K562 (cell line): ENCODE results near the gene KLHDC7B. TPM values are rescaled to one million over a fixed set of nuclear protein-coding genes. Genes with fewer than 3 reads are reported as not detected.
"Not testable (repeated sequence)": the region's sequence is repeated elsewhere in the genome, so short reads cannot be mapped to it uniquely, and the experiment has no call there.

Experiments used
- KLF1 ChIP-seq: fragments of 450-650 bp; IDR thresholded peaks from 2 replicates; pipeline ENCODE4 v1.6.1; 2016; ENCODE audit warnings: missing genetic modification characterization, missing compliant biosample characterization
- MGA ChIP-seq: fragments of 450-650 bp; IDR thresholded peaks from 2 replicates; pipeline ENCODE4 v1.6.1; 2016; ENCODE audit warnings: mild to moderate bottlenecking, moderate library complexity
- NR4A1 ChIP-seq, 2 experiments: fragments of 250-450 bp in 1 of 2; fragments of 450-650 bp in 1 of 2; sonication (Bioruptor Pico) in 1 of 2; IDR thresholded peaks; 2 replicates each; pipeline versions ENCODE4 v1.4.0 to v1.6.1; 2016 to 2020; ENCODE audit warnings: mild to moderate bottlenecking in 2 of 2, missing compliant biosample characterization in 1 of 2, missing genetic modification characterization in 1 of 2, moderate library complexity in 1 of 2
- PBX2 ChIP-seq, 2 experiments: IDR thresholded peaks in 1 of 2; conservative IDR thresholded peaks in 1 of 2; 2 replicates each; pipeline ENCODE4 v1.6.1; 2016; ENCODE audit warnings: low read depth in 2 of 2, mild to moderate bottlenecking in 1 of 2, missing compliant biosample characterization in 1 of 2, missing genetic modification characterization in 1 of 2, moderate library complexity in 1 of 2
- SRF ChIP-seq, 2 experiments: fragments of 250-450, 450-650 bp in 1 of 2; sonication (Bioruptor Pico) in 1 of 2; sonication (generic) in 1 of 2; formaldehyde crosslinking; IDR thresholded peaks; 2 replicates each; pipeline versions ENCODE4 v1.5.0 to v1.5.1; 2020 to 2022; ENCODE audit warnings: mild to moderate bottlenecking in 1 of 2, missing genetic modification reagents in 1 of 2
- VEZF1 ChIP-seq: fragments of 200-800 bp; sonication (Bioruptor generic); IDR thresholded peaks from 2 replicates; pipeline ENCODE4 v1.6.1; 2017; ENCODE audit warnings: missing genetic modification characterization, missing compliant biosample characterization
- ZNF316 ChIP-seq: fragments of 450-650 bp; IDR thresholded peaks from 2 replicates; pipeline ENCODE4 v1.6.1; 2016
- ZNF644 ChIP-seq: fragments of 200-800 bp; sonication (Bioruptor generic); IDR thresholded peaks from 2 replicates; pipeline ENCODE4 v1.6.1; 2016; ENCODE audit warnings: low read depth, missing genetic modification characterization, missing compliant biosample characterization
- polyA plus RNA-seq, 8 experiments: library from polyadenylated mRNA; depleted of rRNA in 4 of 8; stranded (reverse) in 5 of 8; unstranded in 3 of 8; fragments of >200 nt; fragmentation: Nextera tagmentation in 2 of 8; fragmentation: Illumina TruSeq in 1 of 8; extraction: Ambion mirVana in 2 of 8; extraction: Trizol in 1 of 8; gene quantifications; 2 replicates each; pipeline versions ENCODE4 v1.2.1 to v1.2.3, GENCODE V29; 2011 to 2014; ENCODE audit warnings: inconsistent platforms in 1 of 8, missing spikeins in 1 of 8
- total RNA-seq, 7 experiments: library from RNA; depleted of rRNA in 6 of 7; stranded (reverse); fragments of >200 nt in 6 of 7; fragmentation: Illumina TruSeq in 2 of 7; extraction: Trizol in 2 of 7; gene quantifications; 2 replicates each; pipeline versions ENCODE4 v1.2.1 to v1.2.3, GENCODE V29; 2011 to 2021; ENCODE audit warnings: low replicate concordance in 1 of 7

The KLHDC7B gene
- total and polyA plus RNA-seq, 9 of the 15 experiments (the other 6 are each of a cell fraction or from before 2014, with no cell fraction given), result 0.04 to 0.22 (median 0.05) TPM; not detected in 4

- TF ChIP-seq ZNF316 (peak; percentile 73), ZNF644 (0 out of 2 replicates have a peak, but pooled peaks have one; percentile 16), SRF (CRISPR knock-in tag; IDR thresholded peaks at IDR 0.05) (peak in 1 of 2 experiments; percentile 98; a peak in 3 of 4 replicates), PBX2 (CRISPR knock-in tag; IDR thresholded peaks at IDR 0.05; ENCODE audit: low read depth) (peak; percentile 45), PBX2 (tag; conservative IDR thresholded peaks at IDR 0.05; ENCODE audit: low read depth) (peak; percentile 72), VEZF1 (CRISPR knock-in tag) (peak; percentile 61), NR4A1 (tag; IDR thresholded peaks at IDR 0.05) (0 out of 2 replicates have a peak, but pooled peaks have one; percentile 18), KLF1 (tag) (0 out of 2 replicates have a peak, but pooled peaks have one; percentile 17), MGA (peak; percentile 30)
- TF ChIP-seq NR4A1 (CRISPR knock-in tag; IDR thresholded peaks at IDR 0.05), result not testable (repeated sequence)
Observed at GRCh38 chr22:50533856-50534711, 11.6 kb upstream of the KLHDC7B start (continued).
